OCI-M1 (cell line): Measurements from ENCODE around the gene TBL3.

Experiments used
- DNase-seq: peaks from one replicate; lab custom pipeline; 2025; lab: John Stamatoyannopoulos, UW

Gene TBL3

GRCh38 chr16:1964506-1965395, 7.1 kb upstream of the TBL3 start, which contains the start of gene RPS2:
RPS2 (minus strand) TSS chr16:1964826; CDS start chr16:1964625, 201 bp downstream.
- peak; percentile 98 for DNase-seq

- DNase-seq = no peak
These were observed 6.4 kb upstream of the TBL3 start for GRCh38 chr16:1965396-1966001.

- no peak for DNase-seq
These were observed 5.4 kb upstream of the TBL3 start, which contains the start of gene RNF151 for GRCh38 chr16:1966460-1966859. RNF151 (plus strand) TSS chr16:1966856; CDS start chr16:1966882, 26 bp downstream.

GRCh38 chr16:1968146-1968953, 3.5 kb upstream of the TBL3 start:
- DNase-seq = no peak

- DNase-seq = peak; percentile 11
These were observed 631 bp downstream of the TBL3 start for GRCh38 chr16:1972490-1972877.

GRCh38 chr16:1973461-1974156, 1.8 kb downstream of the TBL3 start:
- no peak for DNase-seq

GRCh38 chr16:1974157-1975070, 2.6 kb downstream of the TBL3 start:
- DNase-seq = no peak

GRCh38 chr16:1975432-1976215, 3.8 kb downstream of the TBL3 start:
- DNase-seq = no peak

- DNase-seq = no peak
These were observed 4.3 kb downstream of the TBL3 start for GRCh38 chr16:1976216-1976520.

GRCh38 chr16:1976951-1977874, 5.4 kb downstream of the TBL3 start:
- DNase-seq = no peak

GRCh38 chr16:1977875-1978268, 6.0 kb downstream of the TBL3 start:
- DNase-seq = no peak

- no peak for DNase-seq
These were observed 6.7 kb downstream of the TBL3 start for GRCh38 chr16:1978476-1979120.

GRCh38 chr16:1979271-1980029, 7.6 kb downstream of the TBL3 start:
- DNase-seq = no peak

GRCh38 chr16:1980030-1980769, 8.3 kb downstream of the TBL3 start:
- no peak for DNase-seq

- no peak for DNase-seq
These were observed 8.9 kb downstream of the TBL3 start for GRCh38 chr16:1980770-1981087.

- peak; percentile 8 for DNase-seq
These were observed 9.6 kb downstream of the TBL3 start, which contains the start of gene NOXO1 for GRCh38 chr16:1981398-1981836. NOXO1 (minus strand) TSS chr16:1981469; CDS start chr16:1981179, 290 bp downstream.

GRCh38 chr16:1982013-1982433, 10.2 kb downstream of the TBL3 start:
- no peak for DNase-seq
